Right cardiac atrium (tissue), 5 donors: ENCODE measurements around the gene PMIS2. TPM values are rescaled to one million over a fixed set of nuclear protein-coding genes. Genes with fewer than 3 reads are reported as not detected.

ENCODE experiments used
- ATAC-seq, 2 donors: fragments of 200-7000 bp; cut with Tn5 transposase; one replicate each; pipeline versions ENCODE4 v1.8.0 to v1.9.1; 2020; ENCODE audit warnings: moderate library complexity in 2 of 2, mild to moderate bottlenecking in 1 of 2
- DNase-seq, 3 donors: peaks; one replicate each; pipeline ENCODE4 v3.0.0-alpha.2; 2020
- H3K27ac ChIP-seq: one replicate; pipeline ENCODE4 v1.5.1; 2013; ENCODE audit warnings: mild to moderate bottlenecking, low read length, control low read depth, moderate library complexity
- H3K27me3 ChIP-seq: one replicate; pipeline ENCODE4 v1.6.1; 2013; ENCODE audit not compliant: control insufficient read depth, insufficient read depth
- H3K4me1 ChIP-seq: one replicate; pipeline ENCODE4 v1.6.1; 2013; ENCODE audit warnings: low read length; ENCODE audit not compliant: control insufficient read depth, insufficient read depth
- H3K4me3 ChIP-seq: one replicate; pipeline ENCODE4 v1.5.1; 2013; ENCODE audit warnings: low read length, control low read depth
- H3K9me3 ChIP-seq: one replicate; pipeline ENCODE4 v1.6.1; 2013; ENCODE audit warnings: low read length; ENCODE audit not compliant: control insufficient read depth
- WGBS: extraction: QIAGEN DNeasy Blood & Tissue Kit; methylation state at CpG from one replicate; pipeline ENCODE4 v1.1.7; 2013; 5-methylcytosine and 5-hydroxymethylcytosine counted together
- intact Hi-C, 4 donors: fragments of 100-400 bp; cut with DNase I; formaldehyde crosslinking; loops; one replicate each; pipeline versions ENCODE4 v1.11.0 to v1.14.0; 2022 to 2023
- polyA plus RNA-seq: library from polyadenylated mRNA; stranded (reverse); fragments of 200-250 nt; gene quantifications from one replicate; pipeline ENCODE4 v1.2.3, GENCODE V29; 2013
- total RNA-seq, 4 donors: library from RNA; stranded (reverse); fragmentation: NEBNext Ultra II Directional; extraction: Animal tissue kit (Norgen Biotek cat#: 25700); gene quantifications; one replicate each; pipeline ENCODE4 v1.2.1, GENCODE V29; 2021
- donor health status: healthy with polysubstance abuse.
- donor health status: DM: no; HTN: yes; CAD: no.
- donor health status: DM: no; HTN: no; CAD: no.
- donor health status: DM: no; HTN: yes; CAD: no; lungs with severe emphysema.
- donor health status: DM: yes; HTN: yes; CAD: no.

The PMIS2 gene
- total and polyA plus RNA-seq, 5 donors: not detected

DNA sequence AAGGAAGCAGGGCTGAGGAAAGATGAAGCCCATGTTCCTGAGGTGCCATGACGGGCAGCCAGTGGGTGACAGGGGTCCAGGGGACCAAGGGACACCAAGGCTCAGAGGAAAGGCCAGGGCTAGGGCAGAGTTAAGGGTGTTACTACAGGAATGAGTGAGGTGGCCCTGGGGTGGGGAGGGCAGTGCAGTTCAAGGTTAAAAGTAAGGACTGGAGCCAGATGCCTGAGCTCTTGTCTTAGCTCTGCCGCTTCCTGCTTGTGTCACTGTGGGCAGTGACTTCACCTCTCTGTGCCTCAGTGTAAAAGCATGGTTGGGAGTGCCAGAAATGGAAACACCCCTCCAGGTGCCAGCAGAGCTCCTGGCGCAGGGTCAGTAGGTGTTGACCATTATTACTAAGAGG is 50.7 kb downstream of the PMIS2 start:
- ATAC-seq (no peak), DNase-seq (no peak)
- Histone ChIP-seq H3K4me3 (no peak overlapping the region), H3K4me1 (no peaks in the 10 kb centered on the region), H3K9me3 (no peaks in the 10 kb centered on the region), H3K27me3 (no peaks in the 10 kb centered on the region), H3K27ac (no peak overlapping the region)
- 95% methylated on average over 3 of the region's 3 CpGs for WGBS
- intact Hi-C loops: no loop called here

Other genes with a start within 250 kb of the PMIS2 start
- not detected for gene FFAR1, start 238.3 kb upstream of the PMIS2 start, total RNA-seq
- gene FFAR1, start 238.3 kb upstream of the PMIS2 start, polyA plus RNA-seq: not detected
- gene FFAR3, start 227.7 kb upstream of the PMIS2 start, total RNA-seq: under 1 TPM in 1 of 4 donors, not detected in 3; 0.31 TPM
- 0.05 TPM for gene FFAR3, start 227.7 kb upstream of the PMIS2 start, polyA plus RNA-seq
- not detected for gene GPR42, start 215.1 kb upstream of the PMIS2 start, total RNA-seq
- not detected for gene GPR42, start 215.1 kb upstream of the PMIS2 start, polyA plus RNA-seq
- under 1 TPM in 3 of 4 donors, not detected in 1; 0.28 to 0.63 (median 0.44) TPM for gene FFAR2, start 137.9 kb upstream of the PMIS2 start, total RNA-seq
- gene FFAR2, start 137.9 kb upstream of the PMIS2 start, polyA plus RNA-seq: 0.11 TPM
- not detected for gene KRTDAP, start 95.7 kb upstream of the PMIS2 start, total RNA-seq
- gene KRTDAP, start 95.7 kb upstream of the PMIS2 start, polyA plus RNA-seq: 0.29 TPM
- gene DMKN, start 72.5 kb upstream of the PMIS2 start, total RNA-seq: 10 to 100 TPM in 3 of 4 donors, 1 to 10 TPM in 1; 9.1 to 23.4 (median 15.7) TPM
- gene DMKN, start 72.5 kb upstream of the PMIS2 start, polyA plus RNA-seq: 22.8 TPM
- not detected for gene SBSN, start 57.9 kb upstream of the PMIS2 start, total RNA-seq
- not detected for gene SBSN, start 57.9 kb upstream of the PMIS2 start, polyA plus RNA-seq
- not detected for gene GAPDHS, start 52.7 kb upstream of the PMIS2 start, total RNA-seq
- gene GAPDHS, start 52.7 kb upstream of the PMIS2 start, polyA plus RNA-seq: not detected
- gene TMEM147, start 40.5 kb upstream of the PMIS2 start, total RNA-seq: 10 to 100 TPM; 77.3 to 94.8 (median 85.0) TPM
- 140 TPM for gene TMEM147, start 40.5 kb upstream of the PMIS2 start, polyA plus RNA-seq
- gene ATP4A, start 22.5 kb upstream of the PMIS2 start, total RNA-seq: not detected
- not detected for gene ATP4A, start 22.5 kb upstream of the PMIS2 start, polyA plus RNA-seq
- gene HAUS5, start 26.6 kb downstream of the PMIS2 start, total RNA-seq: 1 to 10 TPM; 3.1 to 5.6 (median 4.8) TPM
- gene HAUS5, start 26.6 kb downstream of the PMIS2 start, polyA plus RNA-seq: 4.5 TPM
- 10 to 100 TPM; 52.0 to 57.9 (median 54.2) TPM for gene RBM42, start 42.9 kb downstream of the PMIS2 start, total RNA-seq
- 50.9 TPM for gene RBM42, start 42.9 kb downstream of the PMIS2 start, polyA plus RNA-seq
- 1 to 10 TPM in 1 of 4 donors, under 1 TPM in 2, not detected in 1; 0.41 to 1.0 (median 0.59) TPM for gene ETV2, start 55.6 kb downstream of the PMIS2 start, total RNA-seq
- gene ETV2, start 55.6 kb downstream of the PMIS2 start, polyA plus RNA-seq: 0.77 TPM
- 1,000 to 10,000 TPM in 3 of 4 donors, 100 to 1,000 TPM in 1; 899 to 1,285 (median 1,111) TPM for gene COX6B1, start 62.1 kb downstream of the PMIS2 start, total RNA-seq
- gene COX6B1, start 62.1 kb downstream of the PMIS2 start, polyA plus RNA-seq: 3,084 TPM
- not detected for gene UPK1A, start 80.3 kb downstream of the PMIS2 start, total RNA-seq
- not detected for gene UPK1A, start 80.3 kb downstream of the PMIS2 start, polyA plus RNA-seq
- gene ZBTB32, start 118.4 kb downstream of the PMIS2 start, total RNA-seq: not detected
- gene ZBTB32, start 118.4 kb downstream of the PMIS2 start, polyA plus RNA-seq: not detected
- gene KMT2B, start 131.8 kb downstream of the PMIS2 start, total RNA-seq: 10 to 100 TPM; 14.7 to 19.1 (median 17.8) TPM
- gene KMT2B, start 131.8 kb downstream of the PMIS2 start, polyA plus RNA-seq: 13.8 TPM
- gene IGFLR1, start 156.3 kb downstream of the PMIS2 start, total RNA-seq: 1 to 10 TPM; 1.8 to 6.3 (median 4.4) TPM
- 4.7 TPM for gene IGFLR1, start 156.3 kb downstream of the PMIS2 start, polyA plus RNA-seq
- gene U2AF1L4, start 159.2 kb downstream of the PMIS2 start, total RNA-seq: 10 to 100 TPM; 19.6 to 31.3 (median 22.8) TPM
- 32.3 TPM for gene U2AF1L4, start 159.2 kb downstream of the PMIS2 start, polyA plus RNA-seq
- 10 to 100 TPM; 40.0 to 50.4 (median 43.8) TPM for gene PSENEN, start 159.5 kb downstream of the PMIS2 start, total RNA-seq
- 69.7 TPM for gene PSENEN, start 159.5 kb downstream of the PMIS2 start, polyA plus RNA-seq
- gene LIN37, start 162.4 kb downstream of the PMIS2 start, total RNA-seq: 10 to 100 TPM in 2 of 4 donors, 1 to 10 TPM in 2; 8.2 to 14.6 (median 10.3) TPM
- gene LIN37, start 162.4 kb downstream of the PMIS2 start, polyA plus RNA-seq: 17.9 TPM
- gene HSPB6, start 170.9 kb downstream of the PMIS2 start, total RNA-seq: 100 to 1,000 TPM; 107 to 207 (median 148) TPM
- 209 TPM for gene HSPB6, start 170.9 kb downstream of the PMIS2 start, polyA plus RNA-seq
- gene PROSER3, start 172.0 kb downstream of the PMIS2 start, total RNA-seq: 10 to 100 TPM in 1 of 4 donors, 1 to 10 TPM in 3; 5.6 to 10.3 (median 7.4) TPM
- 6.4 TPM for gene PROSER3, start 172.0 kb downstream of the PMIS2 start, polyA plus RNA-seq
- 10 to 100 TPM in 1 of 4 donors, 1 to 10 TPM in 3; 1.5 to 11.8 (median 4.9) TPM for gene ARHGAP33, start 189.4 kb downstream of the PMIS2 start, total RNA-seq
- gene ARHGAP33, start 189.4 kb downstream of the PMIS2 start, polyA plus RNA-seq: 4.3 TPM
- not detected for gene PRODH2, start 226.7 kb downstream of the PMIS2 start, total RNA-seq
- gene PRODH2, start 226.7 kb downstream of the PMIS2 start, polyA plus RNA-seq: not detected